Colonic mucosa (tissue), 4 donors: ENCODE measurements around the gene ARMC12. TPM values are rescaled to one million over a fixed set of nuclear protein-coding genes. Genes with fewer than 3 reads are reported as not detected.

Experiments
- DNase-seq: peaks from one replicate; pipeline ENCODE4 v3.0.0-alpha.2; 2020
- H3K27ac ChIP-seq: fragments of 200-600 bp; one replicate; pipeline ENCODE4 v1.8.0; 2021
- H3K27me3 ChIP-seq: fragments of 200-600 bp; one replicate; pipeline ENCODE4 v1.8.0; 2021
- H3K36me3 ChIP-seq: fragments of 200-600 bp; one replicate; pipeline ENCODE4 v1.8.0; 2021
- H3K4me1 ChIP-seq: fragments of 200-600 bp; one replicate; pipeline ENCODE4 v1.8.0; 2021; ENCODE audit warnings: mild to moderate bottlenecking
- H3K4me3 ChIP-seq: fragments of 200-600 bp; one replicate; pipeline ENCODE4 v1.8.0; 2021
- H3K9ac ChIP-seq, 2 donors: one replicate each; pipeline ENCODE4 v1.7.0; 2013; ENCODE audit warnings: control low read depth in 2 of 2, low read depth in 2 of 2, low read length in 2 of 2
- H3K9me3 ChIP-seq: fragments of 200-600 bp; one replicate; pipeline ENCODE4 v1.8.0; 2021
- CTCF ChIP-seq: fragments of 200-600 bp; IDR thresholded peaks from one replicate; pipeline ENCODE4 v1.8.0; 2022; ENCODE audit warnings: antibody characterized with exemption, mild to moderate bottlenecking
- intact Hi-C: fragments of 100-400 bp; cut with DNase I; formaldehyde crosslinking; loops from one replicate; pipeline ENCODE4 v1.14.1; 2022
- total RNA-seq, 2 donors: library from RNA; stranded (reverse); fragmentation: NEBNext Ultra II Directional in 1 of 2; extraction: Animal tissue kit (Norgen Biotek cat#: 25700) in 1 of 2; gene quantifications; one replicate each; pipeline ENCODE4 v1.2.1, GENCODE V29; 2021
- donor health status: healthy.
- donor health status: DM: no; HTN: no; CAD: no.
- donor health status: DM: no; HTN: no; CAD: no.

Gene ARMC12
- total RNA-seq, 2 donors from 2014 or later, result 0.30 TPM; not detected in 1

DNA sequence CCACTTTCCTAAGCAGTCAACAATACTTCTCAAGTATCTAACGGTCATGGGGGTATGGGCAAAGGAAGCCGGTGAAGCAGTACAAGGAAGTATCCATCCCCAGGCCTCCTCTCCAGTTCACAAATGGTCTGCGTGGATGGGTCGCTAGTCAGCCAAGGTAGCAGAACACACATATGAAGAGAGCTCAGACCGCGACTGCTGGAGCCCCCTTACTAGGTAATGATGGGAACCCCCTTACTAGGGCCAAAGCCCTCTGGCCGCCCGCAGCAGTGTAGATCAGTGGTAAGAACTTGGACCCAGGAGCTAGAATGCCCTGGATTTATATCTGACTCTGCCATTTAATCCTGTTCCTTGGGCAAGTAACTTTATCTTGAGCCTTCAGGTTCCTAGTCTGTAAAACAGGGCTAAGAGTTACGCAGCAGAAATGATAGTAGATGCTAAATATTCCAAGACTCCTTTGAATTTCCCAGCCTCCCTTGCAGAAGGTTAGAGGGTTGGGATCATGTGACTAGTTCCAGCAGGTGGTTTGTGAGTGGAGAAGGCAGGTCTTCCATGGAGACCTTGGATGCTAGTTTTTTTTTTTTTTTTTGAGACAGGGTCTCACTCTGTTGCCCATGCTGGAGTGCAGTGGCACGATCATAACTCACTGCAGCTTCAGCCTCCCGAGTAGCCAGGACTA lies 37.4 kb downstream of the ARMC12 start:
- H3K4me3 ChIP-seq, result no peak overlapping the region
- H3K36me3 ChIP-seq, result no peaks in the 10 kb centered on the region
- no peak for TF ChIP-seq CTCF
- H3K9me3 ChIP-seq, result no peaks in the 10 kb centered on the region
- DNase-seq, result no peak
- H3K27me3 ChIP-seq, result no peaks in the 10 kb centered on the region
- H3K9ac ChIP-seq, result no peak overlapping the region
- intact Hi-C loops, result no loop called here
- H3K27ac ChIP-seq, result no peak overlapping the region
- no peaks in the 10 kb centered on the region for H3K4me1 ChIP-seq

- Histone ChIP-seq H3K4me1 (no peaks in the 10 kb centered on the region), H3K36me3 (no peaks in the 10 kb centered on the region), H3K9ac (no peak overlapping the region), H3K27me3 (no peaks in the 10 kb centered on the region), H3K9me3 (no peaks in the 10 kb centered on the region), H3K4me3 (no peak overlapping the region), H3K27ac (no peak overlapping the region)
- no peak for TF ChIP-seq CTCF
- no peak for DNase-seq
- intact Hi-C loops, result no loop called here
These were observed 38.2 kb downstream of the ARMC12 start for GRCh38 chr6:35775031-35775430.

DNA sequence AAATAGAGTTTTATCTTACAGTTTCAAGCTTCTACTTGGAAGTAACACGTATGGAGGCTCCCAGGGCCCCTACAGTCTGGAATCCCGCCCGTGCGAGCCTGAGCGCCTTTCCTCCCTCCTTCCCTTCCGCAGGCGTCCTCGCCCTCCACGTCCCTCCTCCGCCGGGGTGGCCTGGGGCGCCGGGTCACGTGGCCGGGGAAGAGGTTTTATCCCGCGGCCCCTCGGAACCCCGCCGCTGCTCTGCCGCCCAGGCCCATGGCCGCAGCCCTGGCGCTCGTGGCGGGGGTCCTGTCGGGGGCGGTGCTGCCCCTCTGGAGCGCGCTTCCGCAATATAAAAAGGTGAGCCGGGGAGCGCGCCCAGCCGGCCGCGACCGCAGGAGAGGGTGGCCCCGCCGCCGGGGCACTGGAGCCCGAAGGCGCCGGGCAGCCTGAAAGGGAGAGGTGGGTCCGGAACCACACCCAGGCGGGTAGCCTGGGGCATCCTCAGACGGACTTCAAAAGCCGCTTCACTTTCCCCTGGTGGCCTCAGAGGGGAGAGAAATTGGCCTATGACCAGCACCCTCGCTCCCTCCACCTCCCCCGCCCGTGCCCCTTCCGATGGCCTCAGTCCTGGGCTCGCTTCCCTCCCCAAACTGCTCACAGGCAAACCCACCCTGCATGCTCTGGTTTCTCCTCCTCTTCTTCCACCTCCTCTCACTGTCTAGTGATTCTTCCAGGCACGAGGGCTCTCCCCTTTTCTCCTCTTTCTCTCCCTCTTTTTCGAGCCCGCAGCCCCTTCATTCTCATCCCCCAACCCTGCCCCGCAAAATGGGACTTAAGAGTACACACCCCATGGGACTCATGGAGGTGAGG lies 39.8 kb downstream of the ARMC12 start, which contains the start of gene CLPSL2:
Gene CLPSL2, plus strand, starts transcription at position 235 of the 852 bp plus-strand sequence. Its CDS starts 21 bp downstream, at position 256.
- intact Hi-C loops, result no loop called here
- Histone ChIP-seq H3K4me3 (peak within 1 kb of the TSS; percentile 44), H3K36me3 (no peaks in the 10 kb centered on the region), H3K9me3 (no peaks in the 10 kb centered on the region), H3K27me3 (no peaks in the 10 kb centered on the region), H3K9ac (no peak within 1 kb of the TSS), H3K27ac (no peak within 1 kb of the TSS), H3K4me1 (no peaks in the 10 kb centered on the region)
- no peak for DNase-seq
- no peak for TF ChIP-seq CTCF

- Histone ChIP-seq H3K27me3 (no peaks in the 10 kb centered on the region), H3K9ac (no peak overlapping the region), H3K27ac (no peak overlapping the region), H3K36me3 (no peaks in the 10 kb centered on the region), H3K4me1 (no peaks in the 10 kb centered on the region), H3K4me3 (no peak overlapping the region), H3K9me3 (no peaks in the 10 kb centered on the region)
- DNase-seq, result no peak
- TF ChIP-seq CTCF, result no peak
- intact Hi-C loops, result no loop called here
These were observed 40.7 kb downstream of the ARMC12 start for GRCh38 chr6:35777356-35778102.

DNA sequence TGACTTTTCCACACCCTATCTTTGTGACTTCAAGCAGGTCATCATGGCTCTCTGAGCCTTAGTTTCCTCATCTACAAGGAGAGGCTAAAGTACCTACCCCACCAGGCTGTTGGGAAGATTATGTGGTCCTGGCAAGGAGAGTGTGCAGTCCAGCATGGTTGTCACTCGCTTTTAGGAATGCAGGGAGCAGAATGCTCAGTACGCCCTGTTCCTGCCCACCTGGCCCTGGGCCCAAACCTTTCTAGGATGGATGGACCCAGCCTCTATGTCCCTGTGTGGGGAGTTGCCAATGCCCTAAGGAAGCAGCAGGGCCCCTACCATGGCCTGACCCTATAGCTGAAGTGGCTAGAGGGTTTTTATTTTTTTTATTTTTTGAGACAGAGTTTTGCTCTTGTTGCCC lies 41.6 kb downstream of the ARMC12 start:
- no peak for DNase-seq
- Histone ChIP-seq H3K4me3 (no peak overlapping the region), H3K36me3 (no peaks in the 10 kb centered on the region), H3K9me3 (no peaks in the 10 kb centered on the region), H3K27me3 (no peaks in the 10 kb centered on the region), H3K9ac (no peak overlapping the region), H3K27ac (no peak overlapping the region), H3K4me1 (no peaks in the 10 kb centered on the region)
- intact Hi-C loops, result no loop called here
- no peak for TF ChIP-seq CTCF
